Upper lobe of right lung (tissue), 1 donor: ENCODE data around the gene EDIL3. TPM values are rescaled to one million over a fixed set of nuclear protein-coding genes. Genes with fewer than 3 reads are reported as not detected.

ENCODE experiments used
- ATAC-seq: fragments of 200-7000 bp; cut with Tn5 transposase; one replicate; pipeline ENCODE4 v1.9.1; 2020; ENCODE audit warnings: mild to moderate bottlenecking, moderate library complexity
- DNase-seq: peaks from one replicate; pipeline ENCODE4 v3.0.0-alpha.2; 2020
- H3K27ac ChIP-seq: fragments of 200-600 bp; one replicate; pipeline ENCODE4 v1.8.0; 2022
- H3K27me3 ChIP-seq: fragments of 200-600 bp; one replicate; pipeline ENCODE4 v1.8.0; 2022; ENCODE audit warnings: mild to moderate bottlenecking
- H3K36me3 ChIP-seq: fragments of 200-600 bp; one replicate; pipeline ENCODE4 v1.8.0; 2022
- H3K4me1 ChIP-seq: fragments of 200-600 bp; one replicate; pipeline ENCODE4 v1.8.0; 2022
- H3K4me3 ChIP-seq: fragments of 200-600 bp; one replicate; pipeline ENCODE4 v1.8.0; 2022; ENCODE audit warnings: mild to moderate bottlenecking
- H3K9me3 ChIP-seq: fragments of 200-600 bp; one replicate; pipeline ENCODE4 v1.8.0; 2022
- intact Hi-C: fragments of 100-400 bp; cut with DNase I; formaldehyde crosslinking; loops from one replicate; pipeline ENCODE4 v1.11.0; 2022
- total RNA-seq: library from RNA; stranded (reverse); fragmentation: NEBNext Ultra II Directional; extraction: Animal tissue kit (Norgen Biotek cat#: 25700); gene quantifications from one replicate; pipeline ENCODE4 v1.2.1, GENCODE V29; 2021
- TF ChIP-seq, protein P1 (sequence below): fragments of 200-600 bp; IDR thresholded peaks from one replicate; pipeline ENCODE4 v1.8.0; 2022; ENCODE audit warnings: antibody characterized with exemption
- donor health status: DM: no; HTN: yes; CAD: no; lungs with severe emphysema.

The EDIL3 gene
- total RNA-seq, 1 donor from 2014 or later, result 42.4 TPM

DNA sequence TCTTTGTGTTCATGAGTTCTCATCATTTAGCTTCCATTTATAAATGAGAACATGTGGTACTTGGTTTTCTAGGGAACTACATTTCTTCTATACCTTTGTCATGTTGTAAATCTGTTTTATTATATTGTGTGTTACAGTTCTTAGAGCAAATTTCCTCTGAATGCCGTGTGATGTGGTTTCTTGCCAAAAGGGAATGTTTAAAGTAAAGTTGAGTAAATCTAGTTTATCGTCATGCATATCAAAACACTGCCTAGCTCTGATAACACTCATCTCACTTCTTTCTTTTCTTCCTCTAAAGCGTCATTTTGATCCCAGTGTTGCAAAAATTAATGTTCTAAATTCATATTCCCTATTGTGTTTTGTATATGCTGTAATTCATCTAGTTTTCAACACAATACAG, 368.6 kb downstream of the EDIL3 start:
- no peak overlapping the region for H3K27ac ChIP-seq

DNA sequence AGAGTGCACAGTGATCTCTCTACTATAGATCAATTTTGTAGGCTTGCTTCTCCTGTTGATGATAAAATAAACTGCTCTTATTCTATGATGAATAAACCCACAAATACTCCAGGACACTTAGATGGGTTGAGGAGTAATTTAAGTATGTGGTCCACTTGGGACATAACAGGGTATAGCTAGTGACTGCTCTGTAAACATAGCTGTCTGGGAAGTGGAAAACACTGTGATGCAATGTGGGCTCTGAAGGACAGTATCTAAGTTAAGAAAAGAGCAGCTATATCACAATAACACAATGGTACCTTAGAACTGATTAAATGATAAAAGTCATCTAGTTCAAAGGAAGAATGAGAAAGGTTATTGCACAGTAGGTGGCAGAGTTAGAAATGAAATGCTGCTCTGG, 369.7 kb downstream of the EDIL3 start:
- TF ChIP-seq, protein P1, sequence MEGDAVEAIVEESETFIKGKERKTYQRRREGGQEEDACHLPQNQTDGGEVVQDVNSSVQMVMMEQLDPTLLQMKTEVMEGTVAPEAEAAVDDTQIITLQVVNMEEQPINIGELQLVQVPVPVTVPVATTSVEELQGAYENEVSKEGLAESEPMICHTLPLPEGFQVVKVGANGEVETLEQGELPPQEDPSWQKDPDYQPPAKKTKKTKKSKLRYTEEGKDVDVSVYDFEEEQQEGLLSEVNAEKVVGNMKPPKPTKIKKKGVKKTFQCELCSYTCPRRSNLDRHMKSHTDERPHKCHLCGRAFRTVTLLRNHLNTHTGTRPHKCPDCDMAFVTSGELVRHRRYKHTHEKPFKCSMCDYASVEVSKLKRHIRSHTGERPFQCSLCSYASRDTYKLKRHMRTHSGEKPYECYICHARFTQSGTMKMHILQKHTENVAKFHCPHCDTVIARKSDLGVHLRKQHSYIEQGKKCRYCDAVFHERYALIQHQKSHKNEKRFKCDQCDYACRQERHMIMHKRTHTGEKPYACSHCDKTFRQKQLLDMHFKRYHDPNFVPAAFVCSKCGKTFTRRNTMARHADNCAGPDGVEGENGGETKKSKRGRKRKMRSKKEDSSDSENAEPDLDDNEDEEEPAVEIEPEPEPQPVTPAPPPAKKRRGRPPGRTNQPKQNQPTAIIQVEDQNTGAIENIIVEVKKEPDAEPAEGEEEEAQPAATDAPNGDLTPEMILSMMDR, result no peak
- no peak for DNase-seq
- H3K27me3 ChIP-seq, result no peaks in the 10 kb centered on the region
- no peak for ATAC-seq
- H3K9me3 ChIP-seq, result no peaks in the 10 kb centered on the region
- H3K4me1 ChIP-seq, result no peaks in the 10 kb centered on the region
- H3K36me3 ChIP-seq, result no peaks in the 10 kb centered on the region
- intact Hi-C loops, result no loop called here
- H3K4me3 ChIP-seq, result no peak overlapping the region
- no peak overlapping the region for H3K27ac ChIP-seq

More for the DNA sequence above, 368.6 kb downstream of the EDIL3 start:
- no peaks in the 10 kb centered on the region for H3K4me1 ChIP-seq
- H3K9me3 ChIP-seq, result no peaks in the 10 kb centered on the region
- DNase-seq, result no peak
- intact Hi-C loops, result no loop called here
- no peaks in the 10 kb centered on the region for H3K36me3 ChIP-seq
- ATAC-seq, result no peak
- no peaks in the 10 kb centered on the region for H3K27me3 ChIP-seq
- TF ChIP-seq, protein P1, result no peak
- no peak overlapping the region for H3K4me3 ChIP-seq

DNA sequence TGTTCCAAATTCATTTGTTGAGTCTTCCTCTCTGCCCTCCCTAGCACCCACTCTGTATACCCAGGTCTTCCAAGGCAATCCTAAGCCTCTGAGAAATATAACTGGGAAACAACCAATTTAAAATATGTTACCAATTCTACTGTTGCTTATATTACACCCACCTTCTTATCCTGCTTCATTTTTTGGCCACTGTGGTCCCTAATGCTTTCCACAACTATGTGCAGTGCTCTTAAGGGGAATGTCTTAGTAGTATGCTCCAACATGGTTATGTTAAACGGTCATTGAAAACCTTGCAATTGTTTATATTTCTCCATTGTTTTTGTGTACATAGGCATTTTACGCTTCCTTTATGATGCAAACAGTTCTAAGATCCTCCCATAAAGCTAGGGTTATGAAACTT, 390.9 kb downstream of the EDIL3 start:
- no peak for DNase-seq
- TF ChIP-seq, protein P1, result no peak
- no peak for ATAC-seq

DNA sequence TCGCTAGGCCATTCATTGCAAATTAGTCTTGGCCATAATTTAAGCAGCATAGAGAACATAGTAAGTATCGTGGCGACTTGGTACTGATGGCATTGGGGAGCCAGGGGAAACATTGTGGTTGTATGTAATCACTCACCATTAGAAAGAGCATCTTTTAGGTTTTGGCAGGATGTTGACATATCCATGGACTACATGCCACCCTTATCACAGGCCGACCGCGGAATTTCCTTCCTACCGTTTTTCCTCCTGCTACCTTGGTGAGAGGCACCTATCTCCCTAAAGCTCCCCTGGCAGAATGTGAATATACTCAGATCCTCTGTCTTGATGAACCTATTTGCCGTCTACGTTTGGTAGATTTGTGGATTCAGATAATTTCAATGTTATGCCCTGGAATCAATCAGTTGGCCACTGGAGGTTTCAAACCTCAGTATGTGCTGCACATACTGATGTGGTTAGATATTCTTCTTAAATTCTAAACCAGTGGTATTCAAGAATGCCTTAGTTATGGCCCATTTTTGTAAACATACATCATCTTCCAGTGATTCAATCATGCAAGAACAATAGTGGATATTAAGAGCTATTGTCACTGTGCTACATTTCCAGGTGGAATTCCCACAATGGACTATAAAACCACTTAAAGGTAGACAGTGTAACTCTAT, 393.0 kb downstream of the EDIL3 start:
- H3K4me3 ChIP-seq, result no peak overlapping the region
- intact Hi-C loops, result no loop called here
- ATAC-seq (no peak), DNase-seq (no peak)
- no peaks in the 10 kb centered on the region for H3K27me3 ChIP-seq
- no peak overlapping the region for H3K27ac ChIP-seq
- H3K9me3 ChIP-seq, result no peaks in the 10 kb centered on the region
- TF ChIP-seq, protein P1, result no peak
- no peaks in the 10 kb centered on the region for H3K36me3 ChIP-seq
- H3K4me1 ChIP-seq, result no peaks in the 10 kb centered on the region

More for the DNA sequence above, 390.9 kb downstream of the EDIL3 start:
- H3K27me3 ChIP-seq, result no peaks in the 10 kb centered on the region
- H3K27ac ChIP-seq, result no peak overlapping the region
- H3K4me1 ChIP-seq, result no peaks in the 10 kb centered on the region
- H3K9me3 ChIP-seq, result no peaks in the 10 kb centered on the region
- intact Hi-C loops, result no loop called here
- H3K36me3 ChIP-seq, result no peaks in the 10 kb centered on the region
- H3K4me3 ChIP-seq, result no peak overlapping the region

DNA sequence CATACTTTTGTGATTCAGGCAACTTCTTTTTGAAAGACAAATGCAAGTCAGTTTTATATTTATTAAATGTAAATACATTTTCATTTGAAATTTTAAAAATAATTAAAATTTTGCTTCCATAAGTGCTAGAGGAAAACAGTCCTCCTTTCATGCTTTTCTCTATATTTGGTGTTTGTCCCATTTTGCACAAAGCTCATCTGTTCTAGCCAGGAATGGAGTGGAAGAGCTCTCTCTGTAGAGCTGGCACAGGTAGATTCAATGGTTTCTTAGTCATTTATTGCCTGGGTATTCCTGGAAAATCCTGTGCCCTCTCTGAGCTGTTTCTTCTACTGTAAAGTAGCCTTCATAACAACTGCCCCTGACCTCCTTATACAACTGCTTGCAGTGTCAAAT, 396.4 kb downstream of the EDIL3 start:
- Histone ChIP-seq H3K36me3 (no peaks in the 10 kb centered on the region), H3K4me1 (no peaks in the 10 kb centered on the region), H3K4me3 (no peak overlapping the region), H3K27ac (no peak overlapping the region), H3K27me3 (no peaks in the 10 kb centered on the region), H3K9me3 (no peaks in the 10 kb centered on the region)
- intact Hi-C loops, result no loop called here
- TF ChIP-seq, protein P1, result no peak
- ATAC-seq (no peak), DNase-seq (no peak)
